Measurements from ENCODE around the gene THSD7A. TPM values are rescaled to one million over a fixed set of nuclear protein-coding genes. Genes with fewer than 3 reads are reported as not detected.

THSD7A gene
- total and polyA plus RNA-seq, 9 of the 15 experiments (the other 6 are each of a cell fraction or from before 2014, with no cell fraction given): 0.01 to 0.02 TPM; not detected in 7

DNA sequence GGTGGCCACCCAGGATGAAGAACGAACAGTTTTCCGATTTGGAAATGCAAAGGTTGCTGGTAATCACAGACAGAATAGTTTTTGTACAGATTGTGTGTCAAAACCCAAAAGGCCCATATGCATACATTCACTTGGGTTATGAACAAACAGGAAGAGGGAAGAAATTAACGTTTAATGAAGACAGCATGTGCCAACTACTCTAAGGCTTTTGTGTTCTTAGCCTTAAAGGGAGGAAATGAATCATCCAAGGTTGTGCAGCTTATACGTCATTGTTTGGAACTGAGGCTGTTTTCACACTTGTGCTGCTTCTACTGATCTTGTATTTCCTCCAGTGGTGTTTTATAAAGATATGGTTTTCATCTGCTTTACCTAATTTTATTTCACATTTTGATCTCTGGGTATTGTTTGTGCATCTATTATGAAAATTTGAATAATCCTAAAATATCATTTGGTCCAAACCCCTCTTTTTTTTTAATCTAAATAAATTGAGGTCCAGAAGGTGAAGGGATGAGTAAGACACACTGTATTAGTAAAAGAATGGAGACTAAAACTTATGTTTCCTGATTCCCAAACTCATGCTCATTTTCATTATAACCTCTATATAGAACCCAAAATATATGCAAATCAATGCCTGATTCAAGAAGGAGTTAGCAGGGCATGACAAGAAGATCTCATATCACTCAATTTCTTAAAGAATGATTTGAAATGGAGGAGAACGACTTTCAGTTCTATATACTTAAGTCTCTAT is 373.1 kb downstream of the THSD7A start (continued):
- TF ChIP-seq, protein P1, sequence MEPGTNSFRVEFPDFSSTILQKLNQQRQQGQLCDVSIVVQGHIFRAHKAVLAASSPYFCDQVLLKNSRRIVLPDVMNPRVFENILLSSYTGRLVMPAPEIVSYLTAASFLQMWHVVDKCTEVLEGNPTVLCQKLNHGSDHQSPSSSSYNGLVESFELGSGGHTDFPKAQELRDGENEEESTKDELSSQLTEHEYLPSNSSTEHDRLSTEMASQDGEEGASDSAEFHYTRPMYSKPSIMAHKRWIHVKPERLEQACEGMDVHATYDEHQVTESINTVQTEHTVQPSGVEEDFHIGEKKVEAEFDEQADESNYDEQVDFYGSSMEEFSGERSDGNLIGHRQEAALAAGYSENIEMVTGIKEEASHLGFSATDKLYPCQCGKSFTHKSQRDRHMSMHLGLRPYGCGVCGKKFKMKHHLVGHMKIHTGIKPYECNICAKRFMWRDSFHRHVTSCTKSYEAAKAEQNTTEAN (CRISPR knock-in tag; IDR thresholded peaks at IDR 0.05): no peak
- TF ChIP-seq ARID2 (IDR thresholded peaks at IDR 0.05) (no peak), E2F3 (CRISPR knock-in tag; IDR thresholded peaks at IDR 0.05) (no peak), SREBF2 (CRISPR knock-in tag; IDR thresholded peaks at IDR 0.05) (no peak), STAT5B (CRISPR knock-in tag; IDR thresholded peaks at IDR 0.05) (no peak), PYGO2 (tag; IDR thresholded peaks at IDR 0.05) (no peak), ZNF197 (CRISPR knock-in tag; IDR thresholded peaks at IDR 0.05; ENCODE audit: low read depth) (no peak), HMGN3 (IDR thresholded peaks at IDR 0.05; ENCODE audit: borderline replicate concordance, extremely low read depth, insufficient read length, low read depth, low read length) (no peak)

DNA sequence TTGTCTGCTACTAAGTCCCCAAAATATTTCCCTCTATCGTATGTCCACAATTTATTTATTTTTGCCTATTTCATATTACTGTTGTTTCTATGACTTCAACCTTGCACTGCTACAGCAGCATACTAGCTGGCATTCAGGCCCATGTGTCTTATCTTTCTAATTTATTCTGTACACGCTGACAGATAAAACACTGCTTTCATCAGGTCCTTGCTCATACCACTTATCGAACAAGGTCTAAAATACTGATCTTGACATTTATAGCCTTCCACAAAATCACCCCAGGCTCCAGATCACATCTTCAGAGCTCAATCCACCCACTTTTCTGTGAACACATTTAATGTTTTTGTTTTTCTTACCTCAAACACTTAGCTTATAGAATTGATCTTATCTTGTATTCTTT is 374.6 kb downstream of the THSD7A start:
- no peak overlapping the region for H3K27ac ChIP-seq (ENCODE audit: extremely low read depth, low read depth, low read length)
- no peaks in the 10 kb centered on the region for H3K36me3 ChIP-seq (ENCODE audit: control insufficient read depth, insufficient read depth, low read length)
- H3K9me1 ChIP-seq (ENCODE audit: control insufficient read depth, insufficient read depth, low read length): no peaks in the 10 kb centered on the region
- DNase-seq (ENCODE audit: extremely low read depth in 1 of 4, low spot score in 3 of 4) (no peak), FAIRE-seq (no peak), ATAC-seq (no peak)
- in situ Hi-C loops (cut with MboI): no loop called here
- no peak overlapping the region for H3K4me3 ChIP-seq
- no peak overlapping the region for H3K4me2 ChIP-seq (ENCODE audit: insufficient read depth, low read length)
- no peaks in the 10 kb centered on the region for H3K27me3 ChIP-seq (ENCODE audit: control insufficient read depth in 2 of 2, insufficient read depth in 2 of 2, low read length in 2 of 2)
- BruUV-seq (replicated peaks): no TSS peak
- H4K20me1 ChIP-seq (replicated peaks; ENCODE audit: control insufficient read depth, insufficient read depth, low read length): no peaks in the 10 kb centered on the region
- ChIA-PET CTCF (ENCODE audit: low intra/inter-chr PET ratio) (no interaction called here), POLR2A (no interaction called here)
- no peak overlapping the region for H2AFZ ChIP-seq (ENCODE audit: low read depth, low read length)
- WGBS (ENCODE audit: insufficient coverage, low coverage, missing lambda C conversion rate): 0% methylated on average over 3 of the region's 3 CpGs
- peaks cover 1% of the 10 kb centered on the region; the same call in 1 of the 2 replicates for H3K9me3 ChIP-seq (replicated peaks; ENCODE audit: control insufficient read depth, insufficient read depth, low read depth, low read length)
- no peak overlapping the region for H3K9ac ChIP-seq (ENCODE audit: insufficient read depth in 1 of 2, low read depth in 2 of 2, low read length in 2 of 2)
- no peaks in the 10 kb centered on the region for H3K79me2 ChIP-seq (ENCODE audit: control insufficient read depth, insufficient read depth, low read length)
- H3K4me1 ChIP-seq (replicated peaks in 1 of 2; ENCODE audit: control insufficient read depth in 2 of 2, insufficient read depth in 2 of 2, low read length in 2 of 2): no peaks in the 10 kb centered on the region
- intact Hi-C loops (cut with micrococcal nuclease): no loop called here
- no peak for TF ChIP-seq ASH1L (IDR thresholded peaks at IDR 0.05; ENCODE audit: borderline replicate concordance, low read depth, partially characterized antibody)
- no peak for TF ChIP-seq MTA2 (IDR thresholded peaks at IDR 0.05; ENCODE audit: low read depth)
- TF ChIP-seq TGIF2 (CRISPR knock-in tag; IDR thresholded peaks at IDR 0.05): no peak
- TF ChIP-seq, protein P2, sequence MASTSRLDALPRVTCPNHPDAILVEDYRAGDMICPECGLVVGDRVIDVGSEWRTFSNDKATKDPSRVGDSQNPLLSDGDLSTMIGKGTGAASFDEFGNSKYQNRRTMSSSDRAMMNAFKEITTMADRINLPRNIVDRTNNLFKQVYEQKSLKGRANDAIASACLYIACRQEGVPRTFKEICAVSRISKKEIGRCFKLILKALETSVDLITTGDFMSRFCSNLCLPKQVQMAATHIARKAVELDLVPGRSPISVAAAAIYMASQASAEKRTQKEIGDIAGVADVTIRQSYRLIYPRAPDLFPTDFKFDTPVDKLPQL (IDR thresholded peaks at IDR 0.05; ENCODE audit: extremely low read depth, insufficient read length): no peak
- no peak for TF ChIP-seq SRSF7 (optimal IDR thresholded peaks at IDR 0.05; ENCODE audit: low read depth, low read length)
- TF ChIP-seq, protein P3, sequence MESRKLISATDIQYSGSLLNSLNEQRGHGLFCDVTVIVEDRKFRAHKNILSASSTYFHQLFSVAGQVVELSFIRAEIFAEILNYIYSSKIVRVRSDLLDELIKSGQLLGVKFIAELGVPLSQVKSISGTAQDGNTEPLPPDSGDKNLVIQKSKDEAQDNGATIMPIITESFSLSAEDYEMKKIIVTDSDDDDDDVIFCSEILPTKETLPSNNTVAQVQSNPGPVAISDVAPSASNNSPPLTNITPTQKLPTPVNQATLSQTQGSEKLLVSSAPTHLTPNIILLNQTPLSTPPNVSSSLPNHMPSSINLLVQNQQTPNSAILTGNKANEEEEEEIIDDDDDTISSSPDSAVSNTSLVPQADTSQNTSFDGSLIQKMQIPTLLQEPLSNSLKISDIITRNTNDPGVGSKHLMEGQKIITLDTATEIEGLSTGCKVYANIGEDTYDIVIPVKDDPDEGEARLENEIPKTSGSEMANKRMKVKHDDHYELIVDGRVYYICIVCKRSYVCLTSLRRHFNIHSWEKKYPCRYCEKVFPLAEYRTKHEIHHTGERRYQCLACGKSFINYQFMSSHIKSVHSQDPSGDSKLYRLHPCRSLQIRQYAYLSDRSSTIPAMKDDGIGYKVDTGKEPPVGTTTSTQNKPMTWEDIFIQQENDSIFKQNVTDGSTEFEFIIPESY (CRISPR knock-in tag; IDR thresholded peaks at IDR 0.05): no peak
- TF ChIP-seq C11orf30 (IDR thresholded peaks at IDR 0.05; ENCODE audit: low read depth): no peak
- no peak for TF ChIP-seq ETS2 (tag; IDR thresholded peaks at IDR 0.05; ENCODE audit: borderline replicate concordance, poor library complexity, severe bottlenecking)
- TF ChIP-seq RHOXF2B (CRISPR knock-in tag; conservative IDR thresholded peaks at IDR 0.05): no peak
- TF ChIP-seq MXI1 (IDR thresholded peaks at IDR 0.05; ENCODE audit: low read depth, low read length): no peak
- TF ChIP-seq IFI16 (CRISPR knock-in tag; IDR thresholded peaks at IDR 0.05): no peak
